Measurements from ENCODE around the gene SLC9A9. TPM values are rescaled to one million over a fixed set of nuclear protein-coding genes. Genes with fewer than 3 reads are reported as not detected.

Gene SLC9A9
- total RNA-seq, 1 experiment from 2014 or later: not detected

- no peak overlapping the region for H3K4me3 Mint-ChIP-seq (ENCODE audit: unreplicated experiment)
These were observed 365.1 kb downstream of the SLC9A9 start for GRCh38 chr3:143483214-143483613.

GRCh38 chr3:143482106-143483088 is 365.9 kb downstream of the SLC9A9 start:
- no peaks in the 10 kb centered on the region for H3K36me3 Mint-ChIP-seq (ENCODE audit: insufficient read depth, unreplicated experiment)
- Histone ChIP-seq H3K27me3 (replicated peaks; ENCODE audit: control insufficient read depth, insufficient read depth, low read length) (no peaks in the 10 kb centered on the region), H3K4me1 (no peaks in the 10 kb centered on the region), H3K9me3 (no peaks in the 10 kb centered on the region), H3K36me3 (ENCODE audit: control insufficient read depth, insufficient read depth, low read length) (no peaks in the 10 kb centered on the region), H3K4me3 (ENCODE audit: low read depth, low read length) (no peak overlapping the region)
- intact Hi-C loops (cut with micrococcal nuclease; ENCODE audit: unreplicated experiment): no loop called here
- BruUV-seq (replicated peaks): no TSS peak
- ChIA-PET POLR2A (no interaction called here), CTCF (no interaction called here)
- no peak overlapping the region for H3K4me3 Mint-ChIP-seq (ENCODE audit: unreplicated experiment)
- no peak for TF ChIP-seq CTCF (IDR thresholded peaks at IDR 0.05; ENCODE audit: insufficient read depth in 1 of 2, low read depth in 1 of 2, low read length in 1 of 2, severe bottlenecking in 1 of 2, unreplicated experiment in 1 of 2)
- no peaks in the 10 kb centered on the region for H3K4me1 Mint-ChIP-seq (ENCODE audit: low read depth, unreplicated experiment)
- H3K27ac Mint-ChIP-seq (ENCODE audit: unreplicated experiment): no peak overlapping the region
- H3K9me3 Mint-ChIP-seq (ENCODE audit: unreplicated experiment): no peaks in the 10 kb centered on the region
- no peak for DNase-seq
- H3K27me3 Mint-ChIP-seq (ENCODE audit: insufficient read depth, unreplicated experiment): peaks cover 2% of the 10 kb centered on the region

More at GRCh38 chr3:143483214-143483613, 365.1 kb downstream of the SLC9A9 start:
- ChIA-PET POLR2A (no interaction called here), CTCF (interaction anchor here (0.7 kb wide), 1 partner anchor 395 kb away, joined by 3 read pairs; no protein-coding TSS in a partner anchor)
- Histone ChIP-seq H3K27me3 (replicated peaks; ENCODE audit: control insufficient read depth, insufficient read depth, low read length) (no peaks in the 10 kb centered on the region), H3K9me3 (no peaks in the 10 kb centered on the region), H3K4me1 (no peaks in the 10 kb centered on the region), H3K4me3 (ENCODE audit: low read depth, low read length) (no peak overlapping the region), H3K36me3 (ENCODE audit: control insufficient read depth, insufficient read depth, low read length) (no peaks in the 10 kb centered on the region)
- peaks cover 5% of the 10 kb centered on the region for H3K27me3 Mint-ChIP-seq (ENCODE audit: insufficient read depth, unreplicated experiment)
- BruUV-seq (replicated peaks): no TSS peak
- intact Hi-C loops (cut with micrococcal nuclease; ENCODE audit: unreplicated experiment): no loop called here
- DNase-seq: no peak
- no peak for TF ChIP-seq CTCF (IDR thresholded peaks at IDR 0.05; ENCODE audit: insufficient read depth in 1 of 2, low read depth in 1 of 2, low read length in 1 of 2, severe bottlenecking in 1 of 2, unreplicated experiment in 1 of 2)
- H3K9me3 Mint-ChIP-seq (ENCODE audit: unreplicated experiment): no peaks in the 10 kb centered on the region
- H3K4me1 Mint-ChIP-seq (ENCODE audit: low read depth, unreplicated experiment): no peaks in the 10 kb centered on the region
- H3K36me3 Mint-ChIP-seq (ENCODE audit: insufficient read depth, unreplicated experiment): no peaks in the 10 kb centered on the region
- no peak overlapping the region for H3K27ac Mint-ChIP-seq (ENCODE audit: unreplicated experiment)

GRCh38 chr3:143480344-143480743 is 367.9 kb downstream of the SLC9A9 start:
- no peak for DNase-seq
- no peak for TF ChIP-seq CTCF (IDR thresholded peaks at IDR 0.05; ENCODE audit: insufficient read depth in 1 of 2, low read depth in 1 of 2, low read length in 1 of 2, severe bottlenecking in 1 of 2, unreplicated experiment in 1 of 2)
- Histone ChIP-seq H3K4me1 (no peaks in the 10 kb centered on the region), H3K36me3 (ENCODE audit: control insufficient read depth, insufficient read depth, low read length) (no peaks in the 10 kb centered on the region), H3K4me3 (ENCODE audit: low read depth, low read length) (no peak overlapping the region), H3K27me3 (replicated peaks; ENCODE audit: control insufficient read depth, insufficient read depth, low read length) (no peaks in the 10 kb centered on the region), H3K9me3 (no peaks in the 10 kb centered on the region)
- intact Hi-C loops (cut with micrococcal nuclease; ENCODE audit: unreplicated experiment): no loop called here
- Mint-ChIP-seq H3K4me1 (ENCODE audit: low read depth, unreplicated experiment) (no peaks in the 10 kb centered on the region), H3K27ac (ENCODE audit: unreplicated experiment) (no peak overlapping the region), H3K36me3 (ENCODE audit: insufficient read depth, unreplicated experiment) (no peaks in the 10 kb centered on the region), H3K9me3 (ENCODE audit: unreplicated experiment) (no peaks in the 10 kb centered on the region), H3K27me3 (ENCODE audit: insufficient read depth, unreplicated experiment) (peaks cover 3% of the 10 kb centered on the region), H3K4me3 (ENCODE audit: unreplicated experiment) (no peak overlapping the region)
- POLR2A ChIA-PET: no interaction called here
- CTCF ChIA-PET: no interaction called here
- BruUV-seq (replicated peaks): no TSS peak
